Astrocyte (in vitro differentiated cells and primary cell): ENCODE data around the gene PPM1M. TPM values are rescaled to one million over a fixed set of nuclear protein-coding genes. Genes with fewer than 3 reads are reported as not detected.

Experiments
- DNase-seq: peaks from one replicate; pipeline ENCODE4 v3.0.0-alpha.2; 2010; ENCODE audit warnings: low read depth
- FAIRE-seq: peaks from 2 replicates; lab custom pipeline; 2011; peaks lifted over from hg19 to GRCh38; lab: Jason Lieb, UNC
- H2AFZ ChIP-seq: 2 replicates; pipeline ENCODE4 v1.6.0; 2012; ENCODE audit warnings: low read depth, low read length, inconsistent platforms
- H3K27ac ChIP-seq: 2 replicates; pipeline ENCODE4 v1.5.1; 2011; ENCODE audit warnings: low read depth, low read length, inconsistent platforms
- H3K27me3 ChIP-seq: 2 replicates; pipeline ENCODE4 v1.6.0; 2011; ENCODE audit warnings: low read length, inconsistent platforms; ENCODE audit not compliant: insufficient read depth
- H3K36me3 ChIP-seq: 2 replicates; pipeline ENCODE4 v1.5.1; 2011; ENCODE audit warnings: low read length, inconsistent platforms; ENCODE audit not compliant: insufficient read depth
- H3K4me1 ChIP-seq: 2 replicates; pipeline ENCODE4 v1.5.1; 2011; ENCODE audit warnings: low read length, inconsistent platforms; ENCODE audit not compliant: insufficient read depth
- H3K4me2 ChIP-seq: 2 replicates; pipeline ENCODE4 v1.6.0; 2012; ENCODE audit warnings: low read length, inconsistent platforms
- H3K4me3 ChIP-seq: 2 replicates; pipeline ENCODE4 v1.5.1; 2011; ENCODE audit warnings: low read depth, mild to moderate bottlenecking, low read length, inconsistent platforms; ENCODE audit not compliant: insufficient read depth
- H3K79me2 ChIP-seq: 2 replicates; pipeline ENCODE4 v1.6.0; 2012; ENCODE audit warnings: mild to moderate bottlenecking, low read length, inconsistent platforms; ENCODE audit not compliant: insufficient read depth
- H3K9ac ChIP-seq: 2 replicates; pipeline ENCODE4 v1.6.0; 2012; ENCODE audit warnings: mild to moderate bottlenecking, low read length, inconsistent platforms
- H3K9me3 ChIP-seq: 2 replicates; pipeline ENCODE4 v1.5.1; 2012; ENCODE audit warnings: low read depth, mild to moderate bottlenecking, low read length, inconsistent platforms; ENCODE audit not compliant: insufficient read depth
- H4K20me1 ChIP-seq: 2 replicates; pipeline ENCODE4 v1.6.0; 2012; ENCODE audit warnings: low read length, inconsistent platforms; ENCODE audit not compliant: insufficient read depth
- H3K27ac Mint-ChIP-seq: one replicate; pipeline ENCODE4 v1.8.0; 2021; ENCODE audit warnings: mild to moderate bottlenecking, mixed read lengths; ENCODE audit not compliant: unreplicated experiment
- H3K27me3 Mint-ChIP-seq: one replicate; pipeline ENCODE4 v1.8.0; 2021; ENCODE audit warnings: low read depth, mixed read lengths; ENCODE audit not compliant: unreplicated experiment
- H3K36me3 Mint-ChIP-seq: one replicate; pipeline ENCODE4 v1.8.0; 2021; ENCODE audit warnings: low read depth, mixed read lengths; ENCODE audit not compliant: unreplicated experiment
- H3K4me1 Mint-ChIP-seq: one replicate; pipeline ENCODE4 v1.8.0; 2021; ENCODE audit warnings: low read depth, mixed read lengths; ENCODE audit not compliant: unreplicated experiment
- H3K4me3 Mint-ChIP-seq: one replicate; pipeline ENCODE4 v1.8.0; 2021; ENCODE audit warnings: mild to moderate bottlenecking, moderate library complexity, mixed read lengths; ENCODE audit not compliant: unreplicated experiment
- H3K9me3 Mint-ChIP-seq: one replicate; pipeline ENCODE4 v1.8.0; 2021; ENCODE audit warnings: mild to moderate bottlenecking, mixed read lengths; ENCODE audit not compliant: unreplicated experiment
- EZH2 ChIP-seq: IDR thresholded peaks from 2 replicates; pipeline ENCODE4 v1.6.1; 2012; ENCODE audit warnings: mild to moderate bottlenecking, low read length, inconsistent platforms; ENCODE audit not compliant: insufficient read depth
- total RNA-seq: library from RNA; stranded (reverse); gene quantifications from 2 replicates; pipeline ENCODE4 v1.2.1, GENCODE V29; 2021
- TF ChIP-seq, protein P1 (sequence below): IDR thresholded peaks from 2 replicates; pipeline ENCODE4 v1.5.1; 2011; ENCODE audit warnings: low read depth, mild to moderate bottlenecking, inconsistent platforms, low read length, moderate library complexity; ENCODE audit not compliant: insufficient read depth

PPM1M gene
- total RNA-seq, 1 donor from 2014 or later = 9.1 TPM

GRCh38 chr3:52265387-52265786, 19.8 kb downstream of the PPM1M start:
- no peak for DNase-seq
- FAIRE-seq = no peak
- no peaks in the 10 kb centered on the region for H3K4me1 Mint-ChIP-seq
- H3K9me3 Mint-ChIP-seq = no peaks in the 10 kb centered on the region
- Histone ChIP-seq H3K9ac (no peak overlapping the region), H3K27ac (no peak overlapping the region), H3K36me3 (peaks cover 79% of the 10 kb centered on the region), H4K20me1 (peaks cover 90% of the 10 kb centered on the region), H3K79me2 (peaks cover 89% of the 10 kb centered on the region), H3K27me3 (no peaks in the 10 kb centered on the region), H3K4me3 (no peak overlapping the region), H2AFZ (no peak overlapping the region), H3K4me2 (no peak overlapping the region), H3K4me1 (no peaks in the 10 kb centered on the region), H3K9me3 (no peaks in the 10 kb centered on the region)
- H3K27ac Mint-ChIP-seq = no peak overlapping the region
- H3K4me3 Mint-ChIP-seq = no peak overlapping the region
- TF ChIP-seq EZH2 = no peak
- TF ChIP-seq, protein P1, sequence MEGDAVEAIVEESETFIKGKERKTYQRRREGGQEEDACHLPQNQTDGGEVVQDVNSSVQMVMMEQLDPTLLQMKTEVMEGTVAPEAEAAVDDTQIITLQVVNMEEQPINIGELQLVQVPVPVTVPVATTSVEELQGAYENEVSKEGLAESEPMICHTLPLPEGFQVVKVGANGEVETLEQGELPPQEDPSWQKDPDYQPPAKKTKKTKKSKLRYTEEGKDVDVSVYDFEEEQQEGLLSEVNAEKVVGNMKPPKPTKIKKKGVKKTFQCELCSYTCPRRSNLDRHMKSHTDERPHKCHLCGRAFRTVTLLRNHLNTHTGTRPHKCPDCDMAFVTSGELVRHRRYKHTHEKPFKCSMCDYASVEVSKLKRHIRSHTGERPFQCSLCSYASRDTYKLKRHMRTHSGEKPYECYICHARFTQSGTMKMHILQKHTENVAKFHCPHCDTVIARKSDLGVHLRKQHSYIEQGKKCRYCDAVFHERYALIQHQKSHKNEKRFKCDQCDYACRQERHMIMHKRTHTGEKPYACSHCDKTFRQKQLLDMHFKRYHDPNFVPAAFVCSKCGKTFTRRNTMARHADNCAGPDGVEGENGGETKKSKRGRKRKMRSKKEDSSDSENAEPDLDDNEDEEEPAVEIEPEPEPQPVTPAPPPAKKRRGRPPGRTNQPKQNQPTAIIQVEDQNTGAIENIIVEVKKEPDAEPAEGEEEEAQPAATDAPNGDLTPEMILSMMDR = no peak
- no peaks in the 10 kb centered on the region for H3K27me3 Mint-ChIP-seq
- H3K36me3 Mint-ChIP-seq = peaks cover 23% of the 10 kb centered on the region

- H2AFZ ChIP-seq = no peak overlapping the region
- H3K4me2 ChIP-seq = no peak overlapping the region
- no peaks in the 10 kb centered on the region for H3K9me3 ChIP-seq
- no peak overlapping the region for H3K27ac ChIP-seq
- no peak overlapping the region for H3K27ac Mint-ChIP-seq
- no peaks in the 10 kb centered on the region for H3K9me3 Mint-ChIP-seq
- no peak for FAIRE-seq
- no peak for TF ChIP-seq EZH2
- TF ChIP-seq, protein P1 = no peak
- peaks cover 93% of the 10 kb centered on the region for H3K79me2 ChIP-seq
- no peaks in the 10 kb centered on the region for H3K4me1 ChIP-seq
- no peak for DNase-seq
- no peaks in the 10 kb centered on the region for H3K27me3 ChIP-seq
- peaks cover 91% of the 10 kb centered on the region for H4K20me1 ChIP-seq
- H3K36me3 ChIP-seq = peaks cover 69% of the 10 kb centered on the region
- peaks cover 2% of the 10 kb centered on the region for H3K4me1 Mint-ChIP-seq
- H3K27me3 Mint-ChIP-seq = no peaks in the 10 kb centered on the region
- H3K4me3 ChIP-seq = no peak overlapping the region
- H3K36me3 Mint-ChIP-seq = peaks cover 22% of the 10 kb centered on the region
- no peak overlapping the region for H3K4me3 Mint-ChIP-seq
- no peak overlapping the region for H3K9ac ChIP-seq
Observed at GRCh38 chr3:52268036-52268435, 22.5 kb downstream of the PPM1M start.

DNA sequence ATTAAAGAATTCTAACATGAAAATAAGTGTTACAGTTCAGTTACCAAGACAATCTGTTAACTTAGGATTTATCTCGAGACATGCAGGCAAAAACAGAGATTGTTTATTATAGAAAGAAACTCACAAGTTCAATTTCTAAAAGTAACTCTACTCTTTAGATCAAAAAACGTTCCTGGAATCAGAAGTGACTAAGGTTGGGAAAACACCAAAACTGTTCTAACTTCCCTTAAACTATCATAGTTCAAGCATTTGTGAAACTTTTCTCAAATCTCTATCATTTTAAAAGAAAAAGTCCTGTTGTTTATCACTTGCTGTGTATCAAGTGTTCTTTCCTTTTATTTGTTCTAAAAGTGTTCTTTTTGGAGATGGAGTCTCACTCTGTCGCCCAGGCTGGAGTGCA, 24.2 kb downstream of the PPM1M start:
- Mint-ChIP-seq H3K36me3 (peaks cover 16% of the 10 kb centered on the region), H3K4me3 (no peak overlapping the region), H3K27me3 (no peaks in the 10 kb centered on the region), H3K27ac (no peak overlapping the region), H3K9me3 (no peaks in the 10 kb centered on the region), H3K4me1 (peaks cover 5% of the 10 kb centered on the region)
- peaks cover 91% of the 10 kb centered on the region for H4K20me1 ChIP-seq
- peaks cover 58% of the 10 kb centered on the region for H3K36me3 ChIP-seq
- H3K27me3 ChIP-seq = no peaks in the 10 kb centered on the region
- H2AFZ ChIP-seq = no peak overlapping the region
- TF ChIP-seq, protein P1 = no peak
- no peak for TF ChIP-seq EZH2
- H3K4me2 ChIP-seq = no peak overlapping the region
- no peaks in the 10 kb centered on the region for H3K9me3 ChIP-seq
- FAIRE-seq (no peak), DNase-seq (no peak)
- H3K9ac ChIP-seq = no peak overlapping the region
- no peaks in the 10 kb centered on the region for H3K4me1 ChIP-seq
- H3K4me3 ChIP-seq = no peak overlapping the region
- H3K27ac ChIP-seq = no peak overlapping the region
- peaks cover 93% of the 10 kb centered on the region for H3K79me2 ChIP-seq
